Dermis microvascular lymphatic vessel endothelial cell (primary cell): Measurements from ENCODE around the gene ZBTB22. TPM values are rescaled to one million over a fixed set of nuclear protein-coding genes. Genes with fewer than 3 reads are reported as not detected.

Experiments used
- DNase-seq, 2 donors: peaks; one replicate each; pipeline versions ENCODE4 v3.0.0 to v3.0.0-alpha.2; 2010; ENCODE audit warnings: low read depth in 2 of 2
- total RNA-seq: library from RNA; depleted of rRNA; stranded (reverse); fragments of >200 nt; gene quantifications from 2 replicates; pipeline ENCODE4 v1.2.1, GENCODE V29; 2014

ZBTB22 gene
- total RNA-seq, 1 donor from 2014 or later, result 10.9 TPM

DNA sequence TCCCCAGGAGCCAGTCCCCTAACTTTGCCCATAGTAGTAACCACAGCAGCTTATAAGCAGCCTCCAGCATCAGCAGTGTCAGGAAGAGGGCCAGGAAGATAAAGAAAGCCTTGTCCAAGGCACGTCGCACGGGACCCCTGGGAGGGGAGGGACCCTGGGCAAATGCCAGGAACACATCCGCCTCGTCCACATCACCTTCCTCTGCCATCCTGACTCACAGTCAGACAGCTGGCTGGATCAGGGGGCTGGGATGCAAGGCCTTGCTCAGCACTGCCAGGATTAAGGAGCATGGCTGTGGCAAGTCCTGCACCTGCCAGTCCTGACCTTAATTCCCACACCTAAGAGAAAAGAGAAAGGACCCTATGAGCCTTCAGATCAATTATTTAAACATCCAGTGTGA, 11.5 kb upstream of the ZBTB22 start:
- no peak for DNase-seq

GRCh38 chr6:33324125-33324524, 6.6 kb upstream of the ZBTB22 start:
- DNase-seq, result no peak

DNA sequence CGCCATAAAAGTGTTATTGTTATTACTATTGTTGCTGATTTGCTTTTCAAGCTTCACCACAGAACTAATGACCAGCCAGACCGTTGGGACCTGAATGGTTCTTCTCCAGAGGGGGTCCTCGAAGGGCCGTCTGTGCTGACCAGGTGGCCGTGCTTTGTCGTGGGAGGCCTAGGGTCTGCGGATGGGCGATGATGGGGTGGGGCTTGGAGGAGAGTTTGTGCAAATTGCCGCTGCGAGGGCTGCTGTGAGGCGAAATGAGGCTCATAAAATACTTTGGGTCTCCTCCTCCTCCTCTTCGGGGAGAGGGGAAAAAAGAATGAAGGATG, 6.0 kb upstream of the ZBTB22 start:
- DNase-seq, result no peak

DNA sequence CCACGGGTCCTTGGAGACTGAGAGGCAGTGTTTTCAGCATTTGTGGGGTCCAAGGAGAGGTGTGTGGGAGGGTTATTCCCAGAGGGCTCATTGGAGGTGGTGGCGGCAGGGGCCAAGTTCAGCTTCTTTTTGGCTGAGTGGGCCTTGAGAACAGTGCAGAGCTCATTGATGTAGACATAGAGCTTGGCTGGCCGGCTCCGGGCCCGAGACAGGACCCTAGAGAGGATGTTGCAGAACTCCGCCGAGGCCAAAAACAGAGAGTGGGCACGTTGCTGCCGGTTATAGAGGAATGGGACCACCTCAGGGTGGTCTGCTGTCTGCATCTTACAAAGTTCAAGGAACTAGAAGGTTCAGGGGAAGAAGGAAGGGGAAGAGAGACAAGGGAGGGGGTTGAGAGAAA, 3.7 kb upstream of the ZBTB22 start:
- no peak for DNase-seq

- peak in 1 of 2 donors; percentile 58 for DNase-seq
Observed at GRCh38 chr6:33320315-33321181, 3.0 kb upstream of the ZBTB22 start.

- DNase-seq, result no peak
Observed at GRCh38 chr6:33319939-33320314, 2.4 kb upstream of the ZBTB22 start.

DNA sequence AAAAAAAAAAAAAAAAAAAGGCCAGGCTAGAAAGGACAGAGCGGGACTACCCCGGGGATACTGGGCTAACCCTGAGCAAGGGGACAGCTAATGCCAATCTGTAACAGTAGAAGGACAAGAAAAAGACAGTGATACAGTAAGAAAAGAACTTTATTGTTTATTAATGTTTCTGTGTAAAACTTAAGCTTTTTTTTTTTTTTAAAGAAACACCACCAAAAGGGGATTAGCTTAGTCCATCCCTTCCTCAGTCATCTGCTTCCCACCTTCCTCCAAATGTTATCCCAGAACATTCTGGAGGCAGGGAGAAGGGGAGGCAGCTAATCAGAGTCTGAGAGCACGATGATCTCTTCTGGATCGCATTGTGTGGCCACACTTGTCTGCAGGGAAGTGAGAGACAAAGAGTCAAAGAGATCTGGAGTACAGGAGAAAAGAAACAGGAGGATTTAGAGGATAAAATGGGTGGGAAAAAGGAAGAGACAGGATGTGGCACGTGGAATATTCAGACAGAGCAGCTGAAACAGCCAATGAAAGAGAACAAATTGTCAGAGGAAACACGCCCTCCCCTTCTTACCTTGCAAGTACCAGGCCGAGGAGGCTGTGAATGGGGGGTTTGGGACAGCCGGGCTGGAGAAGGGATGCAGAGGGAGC, 1.0 kb upstream of the ZBTB22 start:
- DNase-seq, result no peak

DNA sequence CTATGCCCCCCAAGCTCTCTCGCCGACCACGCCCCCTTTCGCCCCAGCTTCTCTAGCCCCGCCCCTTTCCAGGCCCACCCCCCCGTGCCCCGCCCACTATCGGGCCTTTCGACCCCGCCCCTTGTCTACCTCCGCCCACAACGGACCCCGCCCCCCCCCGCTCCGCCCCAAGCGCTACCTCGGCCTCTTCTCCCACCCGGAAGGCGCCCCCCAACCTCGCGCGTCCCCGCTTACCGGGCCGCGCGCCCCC, 200 bp downstream of the ZBTB22 start:
- DNase-seq, result no peak

DNA sequence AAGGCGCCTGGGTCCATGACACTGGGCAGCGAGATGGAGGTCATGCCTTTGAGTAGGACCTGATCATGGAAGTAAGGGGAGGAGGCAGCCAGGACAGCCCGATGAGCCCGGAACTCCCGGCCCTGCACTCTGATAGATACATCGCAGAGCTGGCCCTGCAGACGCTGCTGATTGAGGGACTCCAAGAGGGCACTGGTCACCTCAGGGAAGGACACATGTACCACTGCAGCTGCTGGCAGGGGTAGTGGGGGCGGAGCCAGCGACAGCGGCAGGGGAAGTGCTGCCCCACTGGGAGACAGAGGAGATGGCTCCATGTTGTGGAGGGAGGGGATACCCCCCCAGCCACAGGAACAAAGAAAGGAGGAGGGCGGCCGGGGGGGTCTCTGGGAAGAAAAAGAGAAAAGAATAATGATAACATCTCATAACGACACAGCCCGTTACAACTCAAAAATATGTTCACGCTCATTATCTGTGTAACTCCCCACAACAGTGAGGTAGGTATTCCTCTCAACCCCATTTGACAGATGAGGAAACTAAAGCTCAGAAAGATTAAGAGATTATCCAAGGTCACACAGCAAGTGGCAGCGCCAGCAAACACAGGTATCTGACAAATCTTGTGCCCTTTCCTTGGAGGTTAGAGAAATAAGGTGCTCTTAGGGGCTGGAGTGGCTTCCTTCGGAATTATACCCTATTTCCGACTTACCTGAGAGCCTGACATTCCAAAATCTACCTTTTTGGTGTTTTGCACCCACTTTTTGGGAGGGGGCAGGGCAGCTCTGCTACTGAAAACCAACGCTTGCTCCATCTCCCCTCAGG, 733 bp downstream of the ZBTB22 start:
- no peak for DNase-seq

DNA sequence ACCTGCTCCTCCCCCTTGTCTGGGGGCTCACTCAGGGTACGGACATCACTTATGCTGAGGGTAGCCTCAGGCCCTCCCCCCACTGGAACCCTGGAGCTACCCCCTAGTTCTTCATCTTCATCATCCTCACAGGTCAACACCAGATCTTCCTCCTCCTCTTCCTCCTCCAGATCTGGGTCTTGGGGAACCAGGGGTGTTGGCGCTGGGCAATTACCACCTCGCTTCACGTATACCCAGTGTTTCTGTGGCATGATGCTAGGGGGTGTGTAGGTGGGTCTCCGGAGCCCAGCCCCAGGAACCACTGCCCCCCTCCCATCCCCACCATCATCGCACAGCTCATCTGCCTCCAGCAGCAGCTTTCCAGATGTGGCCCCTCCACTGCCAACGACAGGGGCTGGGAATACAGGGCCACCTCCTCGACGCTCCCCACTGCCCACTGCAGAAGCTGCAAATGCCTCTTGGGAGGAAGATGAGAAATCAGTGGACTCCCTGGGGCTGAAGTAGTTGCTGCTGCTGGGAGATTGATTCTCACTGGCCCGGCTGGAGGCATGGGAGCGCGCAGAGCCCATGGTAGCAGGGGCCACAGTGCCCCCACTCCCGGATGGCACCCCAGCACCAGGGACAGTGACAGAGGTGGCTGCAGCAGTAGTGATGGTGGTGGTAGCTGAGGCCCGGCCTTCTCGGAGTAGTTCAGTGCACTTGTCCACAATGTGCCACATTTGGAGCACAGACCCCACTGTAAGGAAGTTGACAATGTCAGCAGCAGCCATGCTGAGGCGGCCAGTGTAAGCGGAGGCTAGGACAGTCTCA, 1.5 kb downstream of the ZBTB22 start:
- no peak for DNase-seq

DNA sequence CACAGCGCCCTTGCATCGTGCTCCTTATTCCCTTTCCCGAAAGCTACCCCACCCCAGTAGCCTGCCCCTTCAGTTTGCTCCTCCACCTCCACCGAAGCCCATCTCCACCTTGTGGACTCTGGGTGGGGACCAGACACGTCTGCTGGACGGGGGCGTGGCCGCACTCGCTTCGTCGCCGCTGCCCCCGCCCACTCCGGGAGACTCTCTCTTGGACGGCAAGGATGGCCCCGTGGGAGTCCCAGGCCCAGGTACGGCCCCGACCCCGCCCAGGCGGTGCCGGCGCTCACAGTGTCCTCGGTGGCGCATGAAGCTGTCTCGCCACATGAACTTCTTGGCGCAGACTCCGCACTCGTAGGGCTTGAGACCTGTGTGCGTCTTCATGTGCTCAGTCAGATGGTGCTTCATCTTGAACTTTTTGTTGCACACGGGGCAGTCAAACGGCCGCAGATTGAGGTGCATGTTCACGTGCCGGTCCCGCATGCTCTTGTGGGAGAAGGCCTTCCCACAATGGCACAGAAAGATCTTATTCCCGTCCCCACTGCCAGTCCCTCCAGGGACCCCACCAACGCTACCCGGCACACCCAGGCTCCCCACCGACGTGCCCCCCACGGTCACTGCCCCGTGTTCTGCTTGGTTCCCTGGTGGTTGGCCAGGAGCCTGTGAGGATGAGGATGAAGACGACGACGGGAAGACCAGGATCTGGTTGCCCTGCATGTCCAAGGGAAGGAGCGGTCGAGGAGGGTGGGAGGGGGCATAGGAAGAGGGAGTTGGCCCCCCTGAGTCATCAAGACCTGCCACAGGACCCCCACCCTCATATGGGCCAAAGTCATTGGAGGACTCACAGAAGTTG, 2.4 kb downstream of the ZBTB22 start:
- peak in 1 of 2 donors; percentile 30 for DNase-seq

GRCh38 chr6:33314515-33314942, 3.0 kb downstream of the ZBTB22 start:
- peak; percentile 76 to 92 for DNase-seq

DNA sequence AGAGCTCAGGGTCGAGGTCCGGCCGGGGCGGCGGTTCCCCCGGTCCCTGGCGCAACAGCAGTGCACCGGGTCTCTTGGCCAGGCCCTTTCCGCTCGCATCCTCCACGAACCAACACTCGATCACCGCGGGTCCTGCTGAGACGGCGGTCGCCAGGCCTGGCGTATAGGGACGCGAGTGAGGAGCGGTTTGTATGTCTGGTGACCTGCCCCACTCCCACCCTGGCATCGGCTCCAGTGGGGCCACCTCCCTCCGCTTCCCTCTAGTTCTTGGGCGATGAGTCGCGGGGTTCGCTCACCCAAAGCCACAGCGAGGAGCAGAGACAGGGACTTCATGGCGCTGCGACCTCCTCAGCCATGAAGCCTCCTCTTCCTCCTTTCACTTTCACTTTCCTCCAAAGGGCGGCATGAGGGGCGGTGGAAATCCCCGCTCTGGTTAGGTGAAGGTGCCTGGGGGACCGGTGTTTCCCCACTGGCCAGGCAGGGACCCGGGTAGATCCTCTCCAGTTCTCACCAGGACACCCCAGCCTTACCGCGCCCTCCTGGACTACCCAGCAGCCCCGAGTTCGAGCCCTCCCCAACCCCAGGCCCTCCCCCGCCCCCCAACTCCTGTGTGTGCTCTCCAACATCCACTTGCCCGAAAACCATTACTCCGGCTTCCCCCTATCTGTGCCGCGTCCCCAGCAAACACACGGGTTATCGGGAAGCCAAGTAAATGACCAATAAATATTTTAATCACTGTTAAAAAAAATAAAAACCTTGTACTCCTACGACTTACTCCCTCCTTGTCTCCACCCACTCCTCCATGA, 3.6 kb downstream of the ZBTB22 start, which contains the start of gene TAPBP:
Gene TAPBP, minus strand, starts transcription at position 370 of the 806 bp plus-strand sequence. Its CDS starts 37 bp downstream, at position 333.
- DNase-seq, result peak; percentile 49 to 78

GRCh38 chr6:33313105-33313708, 4.3 kb downstream of the ZBTB22 start:
- DNase-seq, result peak in 1 of 2 donors; percentile 39

DNA sequence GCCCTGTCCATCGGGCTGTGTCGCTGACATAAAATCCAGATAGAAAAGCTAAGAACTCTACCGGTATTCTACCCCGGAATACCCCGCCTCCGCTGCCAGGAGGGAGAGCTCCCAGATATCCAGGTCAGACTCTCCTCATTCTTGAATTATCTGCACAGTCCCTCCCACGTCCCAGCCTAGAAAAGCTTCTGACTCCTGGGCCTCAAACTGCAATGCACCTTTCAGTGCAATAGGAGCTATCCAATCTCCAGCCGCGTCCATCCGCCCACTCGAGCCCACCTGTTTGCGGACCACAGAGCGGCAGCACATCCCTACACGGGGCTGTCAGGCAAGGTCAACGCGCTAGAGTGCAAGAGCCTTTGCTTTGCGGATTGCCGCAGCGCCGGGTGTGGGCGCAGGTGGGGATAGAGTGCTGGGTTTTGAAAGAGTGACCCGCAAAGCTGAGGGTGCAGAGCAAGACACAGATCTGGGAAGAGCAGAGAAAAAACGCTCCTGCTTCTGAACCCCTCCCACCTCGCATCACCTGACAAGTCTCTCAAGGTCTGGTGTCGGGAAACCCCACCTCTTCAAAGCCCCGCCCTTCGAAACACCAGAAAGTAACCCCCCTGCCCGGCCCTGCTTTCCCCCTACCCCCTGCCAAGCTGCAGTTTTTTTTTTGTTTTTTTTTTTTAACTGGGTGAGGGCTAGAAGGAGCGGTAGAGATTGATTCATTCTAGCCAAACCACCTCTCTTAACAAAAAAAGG, 5.0 kb downstream of the ZBTB22 start:
- peak in 1 of 2 donors; percentile 82 for DNase-seq

GRCh38 chr6:33306356-33306755, 11.2 kb downstream of the ZBTB22 start:
- DNase-seq, result no peak

DNA sequence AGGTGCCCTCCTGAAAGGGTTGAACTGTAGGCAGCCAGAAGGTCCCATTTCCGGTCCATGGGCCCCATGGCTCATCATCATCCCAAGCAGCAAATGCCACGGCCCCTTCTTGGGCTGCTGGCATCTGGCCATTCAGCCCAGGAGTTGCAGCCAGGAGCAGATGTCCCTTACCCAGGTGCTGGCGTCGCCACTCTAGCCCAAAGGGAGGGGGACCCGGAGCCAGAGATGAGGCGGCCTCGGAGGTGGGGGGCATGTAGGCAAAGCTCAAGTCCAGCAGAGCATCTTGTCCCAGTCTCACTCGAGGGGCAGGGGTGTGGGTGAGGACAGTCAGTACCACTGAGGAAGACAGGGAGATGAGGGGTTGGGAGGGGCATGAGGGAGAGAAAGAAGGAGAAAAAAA, 12.5 kb downstream of the ZBTB22 start:
- DNase-seq, result no peak

DNA sequence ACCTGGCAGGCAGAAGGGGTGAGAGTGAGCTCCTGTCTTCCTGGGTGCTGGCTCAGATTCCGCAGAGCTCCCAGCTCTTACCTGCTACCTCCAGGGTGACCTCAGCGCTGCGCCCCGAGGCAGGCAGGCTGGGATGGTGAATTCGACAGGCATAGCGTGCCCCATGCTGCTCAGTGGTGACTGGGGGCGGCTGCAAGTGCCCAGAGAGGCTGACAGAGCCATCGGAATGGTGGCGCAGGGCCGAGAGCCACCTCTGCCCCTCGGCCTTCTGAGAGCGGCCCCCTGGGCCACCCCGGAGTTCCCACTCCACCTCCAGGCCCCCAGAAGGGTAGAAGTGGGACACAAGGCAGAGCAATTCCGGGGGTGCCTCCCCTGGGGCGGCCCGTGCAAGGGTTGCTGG, 13.3 kb downstream of the ZBTB22 start:
- DNase-seq, result no peak

GRCh38 chr6:33301877-33302276, 15.7 kb downstream of the ZBTB22 start:
- DNase-seq, result no peak
